Measurements from ENCODE around the gene NOS1AP. TPM values are rescaled to one million over a fixed set of nuclear protein-coding genes. Genes with fewer than 3 reads are reported as not detected.
A peak's percentile ranks its signal among the peaks of the same experiment; 100 is the strongest.

Gene NOS1AP
- total and polyA plus RNA-seq, 7 experiments from 2014 or later: 0.08 to 0.15 TPM; not detected in 5

GRCh38 chr1:162310337-162310736 lies 240.8 kb downstream of the NOS1AP start:
- Histone ChIP-seq H3K9me3 (ENCODE audit: control insufficient read depth in 2 of 3, low read length in 3 of 3) (peaks cover 0 to 9% (median 0%) of the 10 kb centered on the region in 3 experiments), H3K4me3 (ENCODE audit: low read length) (no peak overlapping the region), H3K27me3 (ENCODE audit: control insufficient read depth in 2 of 2, insufficient read depth in 2 of 2, low read length in 2 of 2) (no peaks in the 10 kb centered on the region), H3K27ac (ENCODE audit: low read depth, low read length) (no peak overlapping the region), H3K36me3 (ENCODE audit: control insufficient read depth in 2 of 3, insufficient read depth in 3 of 3, low read length in 3 of 3) (no peaks in the 10 kb centered on the region), H3K4me1 (ENCODE audit: control insufficient read depth in 2 of 2, insufficient read depth in 2 of 2, low read length in 2 of 2) (no peaks in the 10 kb centered on the region)
- ChIA-PET CTCF (no interaction called here), POLR2A (no interaction called here)
- Mint-ChIP-seq H3K27me3 (peaks cover 7 to 35% (median 25%) of the 10 kb centered on the region in 5 donors), H3K27ac (no peak overlapping the region), H3K4me1 (peaks cover 0 to 6% (median 0%) of the 10 kb centered on the region in 7 donors), H3K4me3 (no peak overlapping the region), H3K36me3 (peaks cover 0 to 10% (median 0%) of the 10 kb centered on the region in 5 donors), H3K9me3 (peaks cover 0 to 47% (median 17%) of the 10 kb centered on the region in 11 donors)
- no peak for DNase-seq
- intact Hi-C loops (cut with micrococcal nuclease): no loop called here
- peak; percentile 90 for ATAC-seq

- DNase-seq: no peak
- intact Hi-C loops (cut with micrococcal nuclease): no loop called here
- Mint-ChIP-seq H3K36me3 (no peaks in the 10 kb centered on the region), H3K27me3 (peaks cover 9 to 40% (median 25%) of the 10 kb centered on the region in 5 donors), H3K27ac (no peak overlapping the region), H3K4me1 (peaks cover 0 to 14% (median 0%) of the 10 kb centered on the region in 7 donors), H3K4me3 (no peak overlapping the region), H3K9me3 (peaks cover 0 to 15% (median 5%) of the 10 kb centered on the region in 11 donors)
- ChIA-PET CTCF (no interaction called here), POLR2A (no interaction called here)
- no peaks in the 10 kb centered on the region for H3K9me3 ChIP-seq (ENCODE audit: control insufficient read depth in 2 of 3, low read length in 3 of 3)
- H3K36me3 ChIP-seq (ENCODE audit: control insufficient read depth in 2 of 3, insufficient read depth in 3 of 3, low read length in 3 of 3): no peaks in the 10 kb centered on the region
- no peaks in the 10 kb centered on the region for H3K4me1 ChIP-seq (ENCODE audit: control insufficient read depth in 2 of 2, insufficient read depth in 2 of 2, low read length in 2 of 2)
- H3K27ac ChIP-seq (ENCODE audit: low read depth, low read length): no peak overlapping the region
- no peak for ATAC-seq
- no peak overlapping the region for H3K4me3 ChIP-seq (ENCODE audit: low read length)
- H3K27me3 ChIP-seq (ENCODE audit: control insufficient read depth in 2 of 2, insufficient read depth in 2 of 2, low read length in 2 of 2): no peaks in the 10 kb centered on the region
Observed at GRCh38 chr1:162314206-162314605, 244.7 kb downstream of the NOS1AP start.

- ChIA-PET POLR2A (no interaction called here), CTCF (no interaction called here)
- H3K27ac Mint-ChIP-seq: no peak overlapping the region
- no peak for DNase-seq
- intact Hi-C loops (cut with micrococcal nuclease): no loop called here
- no peaks in the 10 kb centered on the region for H3K27me3 ChIP-seq (ENCODE audit: control insufficient read depth in 2 of 2, insufficient read depth in 2 of 2, low read length in 2 of 2)
- no peaks in the 10 kb centered on the region for H3K9me3 ChIP-seq (ENCODE audit: control insufficient read depth in 2 of 3, low read length in 3 of 3)
- no peaks in the 10 kb centered on the region for H3K4me1 ChIP-seq (ENCODE audit: control insufficient read depth in 2 of 2, insufficient read depth in 2 of 2, low read length in 2 of 2)
- H3K4me3 ChIP-seq (ENCODE audit: low read length): no peak overlapping the region
- no peaks in the 10 kb centered on the region for H3K36me3 Mint-ChIP-seq
- H3K9me3 Mint-ChIP-seq: peaks cover 0 to 11% (median 3%) of the 10 kb centered on the region in 11 donors
- no peak overlapping the region for H3K4me3 Mint-ChIP-seq
- ATAC-seq: no peak
- H3K36me3 ChIP-seq (ENCODE audit: control insufficient read depth in 2 of 3, insufficient read depth in 3 of 3, low read length in 3 of 3): no peaks in the 10 kb centered on the region
- H3K27ac ChIP-seq (ENCODE audit: low read depth, low read length): no peak overlapping the region
- peaks cover 9 to 49% (median 32%) of the 10 kb centered on the region in 5 donors for H3K27me3 Mint-ChIP-seq
- H3K4me1 Mint-ChIP-seq: peaks cover 0 to 14% (median 0%) of the 10 kb centered on the region in 7 donors
Observed at GRCh38 chr1:162315673-162316072, 246.2 kb downstream of the NOS1AP start.

GRCh38 chr1:162316187-162316586 lies 246.7 kb downstream of the NOS1AP start:
- intact Hi-C loops (cut with micrococcal nuclease): no loop called here
- H3K27me3 Mint-ChIP-seq: peaks cover 9 to 43% (median 28%) of the 10 kb centered on the region in 5 donors
- no peak for DNase-seq
- H3K36me3 Mint-ChIP-seq: no peaks in the 10 kb centered on the region
- ChIA-PET CTCF (no interaction called here), POLR2A (no interaction called here)
- H3K27ac Mint-ChIP-seq: no peak overlapping the region
- no peak overlapping the region for H3K4me3 ChIP-seq (ENCODE audit: low read length)
- H3K27me3 ChIP-seq (ENCODE audit: control insufficient read depth in 2 of 2, insufficient read depth in 2 of 2, low read length in 2 of 2): no peaks in the 10 kb centered on the region
- H3K36me3 ChIP-seq (ENCODE audit: control insufficient read depth in 2 of 3, insufficient read depth in 3 of 3, low read length in 3 of 3): no peaks in the 10 kb centered on the region
- no peak overlapping the region for H3K4me3 Mint-ChIP-seq
- H3K4me1 ChIP-seq (ENCODE audit: control insufficient read depth in 2 of 2, insufficient read depth in 2 of 2, low read length in 2 of 2): no peaks in the 10 kb centered on the region
- H3K4me1 Mint-ChIP-seq: peaks cover 0 to 14% (median 0%) of the 10 kb centered on the region in 7 donors
- H3K9me3 Mint-ChIP-seq: peaks cover 0 to 8% (median 0%) of the 10 kb centered on the region in 11 donors
- no peak for ATAC-seq
- no peaks in the 10 kb centered on the region for H3K9me3 ChIP-seq (ENCODE audit: control insufficient read depth in 2 of 3, low read length in 3 of 3)
- no peak overlapping the region for H3K27ac ChIP-seq (ENCODE audit: low read depth, low read length)

GRCh38 chr1:162317621-162318020 lies 248.1 kb downstream of the NOS1AP start:
- no peak for DNase-seq
- no peaks in the 10 kb centered on the region for H3K4me1 ChIP-seq (ENCODE audit: control insufficient read depth in 2 of 2, insufficient read depth in 2 of 2, low read length in 2 of 2)
- no peak overlapping the region for H3K27ac ChIP-seq (ENCODE audit: low read depth, low read length)
- no peaks in the 10 kb centered on the region for H3K9me3 ChIP-seq (ENCODE audit: control insufficient read depth in 2 of 3, low read length in 3 of 3)
- no peaks in the 10 kb centered on the region for H3K27me3 ChIP-seq (ENCODE audit: control insufficient read depth in 2 of 2, insufficient read depth in 2 of 2, low read length in 2 of 2)
- no peak overlapping the region for H3K4me3 ChIP-seq (ENCODE audit: low read length)
- H3K36me3 ChIP-seq (ENCODE audit: control insufficient read depth in 2 of 3, insufficient read depth in 3 of 3, low read length in 3 of 3): no peaks in the 10 kb centered on the region
- POLR2A ChIA-PET: no interaction called here
- CTCF ChIA-PET: no interaction called here
- intact Hi-C loops (cut with micrococcal nuclease): no loop called here
- Mint-ChIP-seq H3K9me3 (peaks cover 0 to 7% (median 0%) of the 10 kb centered on the region in 11 donors), H3K36me3 (no peaks in the 10 kb centered on the region), H3K27me3 (peaks cover 9 to 42% (median 29%) of the 10 kb centered on the region in 5 donors), H3K4me3 (no peak overlapping the region), H3K27ac (no peak overlapping the region), H3K4me1 (peaks cover 0 to 14% (median 0%) of the 10 kb centered on the region in 7 donors)
- ATAC-seq: no peak

- Histone ChIP-seq H3K4me1 (ENCODE audit: control insufficient read depth in 2 of 2, insufficient read depth in 2 of 2, low read length in 2 of 2) (no peaks in the 10 kb centered on the region), H3K9me3 (ENCODE audit: control insufficient read depth in 2 of 3, low read length in 3 of 3) (no peaks in the 10 kb centered on the region), H3K4me3 (ENCODE audit: low read length) (no peak overlapping the region), H3K27me3 (ENCODE audit: control insufficient read depth in 2 of 2, insufficient read depth in 2 of 2, low read length in 2 of 2) (no peaks in the 10 kb centered on the region), H3K36me3 (ENCODE audit: control insufficient read depth in 2 of 3, insufficient read depth in 3 of 3, low read length in 3 of 3) (no peaks in the 10 kb centered on the region), H3K27ac (ENCODE audit: low read depth, low read length) (no peak overlapping the region)
- Mint-ChIP-seq H3K4me1 (peaks cover 0 to 14% (median 0%) of the 10 kb centered on the region in 7 donors), H3K4me3 (no peak overlapping the region), H3K9me3 (no peaks in the 10 kb centered on the region), H3K27me3 (peaks cover 10 to 31% (median 24%) of the 10 kb centered on the region in 5 donors), H3K27ac (no peak overlapping the region), H3K36me3 (no peaks in the 10 kb centered on the region)
- ChIA-PET CTCF (interaction anchor here (0.6 kb wide), 1 partner anchor 10 kb away, joined by 4 read pairs; no protein-coding TSS in a partner anchor), POLR2A (no interaction called here)
- ATAC-seq (no peak), DNase-seq (no peak)
- intact Hi-C loops (cut with micrococcal nuclease): no loop called here
Observed at GRCh38 chr1:162319493-162320175, 250.1 kb downstream of the NOS1AP start.

GRCh38 chr1:162321809-162322422 lies 252.4 kb downstream of the NOS1AP start:
- H3K9me3 ChIP-seq (ENCODE audit: control insufficient read depth in 2 of 3, low read length in 3 of 3): no peaks in the 10 kb centered on the region
- H3K4me1 ChIP-seq (ENCODE audit: control insufficient read depth in 2 of 2, insufficient read depth in 2 of 2, low read length in 2 of 2): no peaks in the 10 kb centered on the region
- ChIA-PET POLR2A (no interaction called here), CTCF (no interaction called here)
- H3K36me3 Mint-ChIP-seq: no peaks in the 10 kb centered on the region
- intact Hi-C loops (cut with micrococcal nuclease): no loop called here
- H3K4me1 Mint-ChIP-seq: no peaks in the 10 kb centered on the region
- H3K27ac Mint-ChIP-seq: no peak overlapping the region
- ATAC-seq (no peak), DNase-seq (no peak)
- H3K27ac ChIP-seq (ENCODE audit: low read depth, low read length): no peak overlapping the region
- H3K4me3 Mint-ChIP-seq: no peak overlapping the region
- H3K27me3 ChIP-seq (ENCODE audit: control insufficient read depth in 2 of 2, insufficient read depth in 2 of 2, low read length in 2 of 2): no peaks in the 10 kb centered on the region
- no peaks in the 10 kb centered on the region for H3K36me3 ChIP-seq (ENCODE audit: control insufficient read depth in 2 of 3, insufficient read depth in 3 of 3, low read length in 3 of 3)
- H3K4me3 ChIP-seq (ENCODE audit: low read length): no peak overlapping the region
- H3K9me3 Mint-ChIP-seq: no peaks in the 10 kb centered on the region
- peaks cover 9 to 32% (median 26%) of the 10 kb centered on the region in 5 donors for H3K27me3 Mint-ChIP-seq

Measured in naive thymus-derived CD4-positive, alpha-beta T cell (primary cell).